GM18519 (cell line): Measurements from ENCODE around the gene SLC9A9.
"Not testable (repeated sequence)": the region's sequence is repeated elsewhere in the genome, so short reads cannot be mapped to it uniquely, and the experiment has no call there.

Experiments
- ATAC-seq: cut with Tn5 transposase; IDR thresholded peaks from one replicate; pipeline ENCODE4 v1.9.1; 2021; ENCODE audit warnings: mild to moderate bottlenecking, moderate library complexity; ENCODE audit not compliant: unreplicated experiment, low FRiP score

Gene SLC9A9

GRCh38 chr3:143526011-143526545, 322.2 kb downstream of the SLC9A9 start:
- no peak for ATAC-seq

- ATAC-seq = no peak
These were observed 322.9 kb downstream of the SLC9A9 start for GRCh38 chr3:143525408-143525807.

DNA sequence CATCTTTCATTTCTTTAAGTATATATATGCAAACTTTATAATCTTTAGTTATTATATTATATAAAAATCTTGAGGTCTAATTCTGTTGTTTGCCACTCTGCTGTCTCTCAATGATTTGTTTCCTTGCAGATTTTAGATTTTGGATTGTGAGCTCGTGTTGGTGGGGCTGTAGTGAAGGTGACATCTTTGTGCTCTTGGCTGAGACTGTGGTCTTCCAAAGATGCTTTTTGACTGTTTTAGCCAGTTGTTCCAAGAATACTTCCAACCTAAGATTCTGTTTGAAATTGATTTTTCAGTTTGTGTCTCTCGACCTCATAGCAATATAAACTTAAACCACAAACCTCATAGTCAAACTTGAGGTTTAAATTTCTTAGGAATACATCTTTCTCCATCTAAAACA, 326.5 kb downstream of the SLC9A9 start:
- ATAC-seq = no peak

DNA sequence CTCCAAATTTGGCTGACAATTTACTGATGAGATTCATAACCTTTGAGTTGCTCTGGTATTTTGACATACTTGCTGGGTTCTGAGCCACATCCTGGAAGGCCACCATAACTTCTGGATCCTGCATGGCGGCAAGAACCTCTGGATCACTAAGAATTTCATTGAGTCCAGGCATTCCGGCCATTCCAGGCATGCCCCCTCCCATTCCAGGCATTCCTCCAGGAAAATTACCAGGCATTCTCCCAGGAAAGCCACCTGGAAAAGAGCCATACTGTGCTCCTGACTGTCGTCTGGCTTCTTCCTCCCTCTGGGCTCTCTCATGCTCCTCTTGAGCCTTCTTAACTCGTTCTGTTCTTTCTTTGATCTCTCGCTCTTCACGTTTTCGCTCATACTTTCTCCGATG, 331.1 kb downstream of the SLC9A9 start:
- not testable (repeated sequence) for ATAC-seq

DNA sequence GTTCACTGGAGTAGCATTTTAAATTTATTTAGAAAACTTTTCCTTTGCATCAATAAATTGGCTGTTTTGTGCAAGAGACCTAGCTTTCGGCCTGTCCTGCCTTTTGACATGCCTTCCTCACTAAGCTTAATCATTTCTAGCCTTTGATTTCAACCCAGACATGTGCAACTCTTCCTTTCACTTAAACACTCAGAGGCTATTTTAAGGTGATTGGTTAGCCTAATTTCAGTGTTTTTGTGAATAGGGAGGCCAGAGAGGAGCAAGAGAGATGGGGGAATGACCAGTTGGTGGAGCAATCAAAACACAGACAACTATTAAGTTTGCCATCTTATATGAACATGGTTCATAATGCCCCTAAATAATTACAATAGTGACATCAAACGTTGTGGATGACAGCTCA, 333.4 kb downstream of the SLC9A9 start:
- no peak for ATAC-seq

GRCh38 chr3:143514109-143514508, 334.2 kb downstream of the SLC9A9 start:
- ATAC-seq = no peak

GRCh38 chr3:143511174-143511879, 336.9 kb downstream of the SLC9A9 start:
- ATAC-seq = no peak

GRCh38 chr3:143510601-143511000, 337.7 kb downstream of the SLC9A9 start:
- no peak for ATAC-seq

GRCh38 chr3:143507735-143508580, 340.3 kb downstream of the SLC9A9 start:
- no peak for ATAC-seq

GRCh38 chr3:143506190-143506589, 342.1 kb downstream of the SLC9A9 start:
- ATAC-seq = no peak

GRCh38 chr3:143503325-143503885, 344.9 kb downstream of the SLC9A9 start:
- no peak for ATAC-seq

GRCh38 chr3:143502081-143502480, 346.2 kb downstream of the SLC9A9 start:
- no peak for ATAC-seq

GRCh38 chr3:143497382-143497781, 350.9 kb downstream of the SLC9A9 start:
- ATAC-seq = no peak

DNA sequence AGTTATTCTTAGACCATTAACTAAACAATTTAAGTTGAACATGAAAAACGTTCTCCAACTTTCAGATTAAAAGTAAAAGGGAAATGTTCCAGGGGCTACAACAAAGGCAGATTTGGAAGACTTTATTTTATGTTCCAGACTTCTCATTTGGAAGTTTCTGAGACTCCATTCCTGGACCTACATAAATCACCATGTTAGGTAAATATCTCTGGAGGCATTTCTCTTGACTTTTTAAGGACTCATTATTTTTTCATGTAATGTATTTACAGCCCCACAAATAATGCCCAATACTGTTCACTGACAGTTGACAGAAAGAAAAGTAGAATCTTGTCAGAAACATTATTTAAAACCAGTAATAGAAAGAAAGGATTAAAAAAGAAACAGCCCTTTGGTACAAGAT, 352.1 kb downstream of the SLC9A9 start:
- no peak for ATAC-seq

- no peak for ATAC-seq
These were observed 352.7 kb downstream of the SLC9A9 start for GRCh38 chr3:143495527-143495926.

GRCh38 chr3:143486611-143487010, 361.7 kb downstream of the SLC9A9 start:
- ATAC-seq = no peak

GRCh38 chr3:143484846-143485512, 363.3 kb downstream of the SLC9A9 start:
- no peak for ATAC-seq

- ATAC-seq = peak; percentile 50
These were observed 365.1 kb downstream of the SLC9A9 start for GRCh38 chr3:143483214-143483613.

DNA sequence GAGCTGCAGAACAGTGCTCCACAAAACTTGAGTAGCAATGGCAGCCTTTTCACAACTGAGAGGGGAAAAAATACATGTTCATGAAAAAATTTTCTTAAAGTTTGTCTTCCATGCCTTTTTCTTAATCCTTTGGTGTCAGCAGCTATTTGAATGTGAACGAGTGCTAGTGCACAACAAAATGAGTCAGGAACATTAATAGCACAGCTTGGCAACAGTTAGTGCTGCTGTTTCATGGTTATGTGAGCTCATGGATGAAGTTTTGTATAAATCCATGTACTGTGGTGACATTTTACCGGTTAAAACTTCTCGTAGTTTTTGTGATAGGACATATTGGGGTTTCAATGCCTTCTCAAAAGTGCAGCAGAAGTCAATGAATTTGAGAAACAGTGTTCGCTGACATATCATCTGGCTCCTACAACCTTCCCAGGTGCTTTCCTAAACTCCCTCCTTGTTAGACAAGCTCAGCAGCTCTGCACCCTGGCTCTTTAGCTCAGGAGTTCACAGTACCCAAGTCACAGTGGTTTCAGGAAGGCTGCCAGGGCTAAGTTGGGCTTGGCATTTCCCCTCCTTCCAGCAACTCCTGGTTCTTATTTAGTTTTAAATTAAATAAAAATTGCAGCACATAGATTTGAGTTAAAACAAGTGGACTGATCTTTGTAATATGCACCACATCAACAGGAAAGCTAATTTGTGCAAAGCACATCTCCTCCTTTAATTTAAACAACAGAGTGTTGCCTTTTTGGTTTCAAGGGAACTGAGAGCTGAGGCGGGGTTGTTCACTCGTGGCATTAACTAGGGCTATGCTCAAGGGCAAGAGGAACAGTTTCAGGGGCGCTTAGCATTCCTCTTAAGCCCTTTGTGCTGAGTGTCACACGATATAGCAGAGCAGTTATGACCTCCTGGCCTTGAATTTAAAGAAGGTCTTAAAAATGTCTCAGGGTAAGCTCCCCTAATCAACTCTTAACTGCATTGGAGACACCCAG, 365.9 kb downstream of the SLC9A9 start:
- ATAC-seq = no peak

DNA sequence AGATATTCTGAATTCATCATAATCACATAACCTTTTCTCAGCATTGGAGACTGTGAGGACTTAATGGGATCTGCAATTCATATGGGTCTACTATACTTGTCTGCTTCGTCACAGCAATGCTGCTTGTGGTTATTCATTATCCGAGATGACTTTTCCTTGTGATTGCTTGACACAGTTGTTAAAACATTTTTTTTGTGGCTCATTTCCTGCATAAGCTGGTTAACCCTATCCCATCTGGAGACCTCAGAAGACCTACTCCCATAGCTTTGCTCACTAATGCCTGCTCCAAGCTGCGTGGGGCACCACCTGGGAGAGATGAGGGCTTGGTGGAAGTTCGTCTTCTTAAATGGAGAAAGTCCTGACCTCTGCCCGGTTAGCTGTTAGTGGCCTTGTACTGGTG, 367.9 kb downstream of the SLC9A9 start:
- no peak for ATAC-seq
